Brain pericyte (primary cell): ENCODE measurements around the gene CNPY4.

Source experiments
- DNase-seq: peaks from one replicate; pipeline ENCODE4 v3.0.0-alpha.2; 2012; ENCODE audit warnings: low read depth, low spot score

Gene CNPY4

GRCh38 chr7:100119072-100119969 is at the start of gene CNPY4, which contains the start of gene TAF6:
TSS of gene CNPY4 (plus strand) at chr7:100119634. CDS start at chr7:100119745, 111 bp downstream.
TSS of gene TAF6 (minus strand) at chr7:100119358. CDS start at chr7:100114209, 5,149 bp downstream.
- peak; percentile 87 for DNase-seq

DNA sequence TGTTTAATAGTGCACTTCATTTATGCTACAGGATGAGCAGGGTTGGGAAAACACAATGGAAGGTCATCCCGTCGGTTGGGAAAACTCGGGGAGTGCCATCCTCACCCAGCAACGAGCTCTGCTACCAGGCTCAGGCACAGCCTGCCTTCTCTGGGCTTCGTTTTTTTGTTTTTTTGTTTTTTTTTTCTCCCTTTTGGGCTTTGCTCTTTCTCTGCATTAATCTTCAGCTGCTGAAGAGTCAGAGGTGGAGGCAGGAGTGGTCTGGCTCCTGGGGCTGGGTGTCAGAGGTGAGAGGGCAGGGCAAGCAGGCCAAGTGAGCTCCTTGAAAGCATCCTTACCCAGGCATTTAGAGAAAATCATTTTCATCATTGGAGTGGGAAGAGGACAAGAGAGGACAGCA is 49.4 kb upstream of the CNPY4 start:
- no peak for DNase-seq

GRCh38 chr7:100071018-100071723 is 48.3 kb upstream of the CNPY4 start:
- no peak for DNase-seq

GRCh38 chr7:100072462-100072861 is 47.0 kb upstream of the CNPY4 start:
- no peak for DNase-seq

- DNase-seq = no peak
Measured at GRCh38 chr7:100074841-100075240, 44.6 kb upstream of the CNPY4 start.

GRCh38 chr7:100075418-100075817 is 44.0 kb upstream of the CNPY4 start:
- DNase-seq = no peak

- no peak for DNase-seq
Measured at GRCh38 chr7:100077205-100077604, 42.2 kb upstream of the CNPY4 start.

DNA sequence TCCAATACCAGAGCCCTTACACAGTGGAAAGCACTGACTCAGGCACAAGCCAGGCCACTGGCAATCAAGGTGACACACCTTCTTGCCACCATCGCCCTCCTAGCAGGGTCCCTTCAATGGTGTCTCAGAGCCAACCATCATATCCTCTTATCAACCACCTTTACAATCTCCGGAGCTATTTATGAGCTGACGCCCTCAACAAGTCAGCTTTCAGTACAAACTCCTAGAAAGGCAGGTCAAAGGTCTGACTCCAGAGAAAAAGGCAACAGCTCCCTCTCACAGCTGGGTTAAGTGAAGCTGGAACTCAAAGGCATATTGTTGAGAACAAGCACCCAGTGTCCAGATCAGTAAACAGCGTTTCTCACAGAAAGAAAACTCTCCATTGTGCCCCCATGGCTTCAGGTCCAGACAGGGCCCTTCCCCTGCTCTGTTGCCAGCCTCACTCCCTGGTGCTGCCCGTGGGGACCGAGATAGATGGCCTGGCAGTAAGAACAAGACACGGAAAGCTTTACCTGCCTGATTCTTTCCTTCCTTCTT is 40.3 kb upstream of the CNPY4 start:
- DNase-seq = no peak

DNA sequence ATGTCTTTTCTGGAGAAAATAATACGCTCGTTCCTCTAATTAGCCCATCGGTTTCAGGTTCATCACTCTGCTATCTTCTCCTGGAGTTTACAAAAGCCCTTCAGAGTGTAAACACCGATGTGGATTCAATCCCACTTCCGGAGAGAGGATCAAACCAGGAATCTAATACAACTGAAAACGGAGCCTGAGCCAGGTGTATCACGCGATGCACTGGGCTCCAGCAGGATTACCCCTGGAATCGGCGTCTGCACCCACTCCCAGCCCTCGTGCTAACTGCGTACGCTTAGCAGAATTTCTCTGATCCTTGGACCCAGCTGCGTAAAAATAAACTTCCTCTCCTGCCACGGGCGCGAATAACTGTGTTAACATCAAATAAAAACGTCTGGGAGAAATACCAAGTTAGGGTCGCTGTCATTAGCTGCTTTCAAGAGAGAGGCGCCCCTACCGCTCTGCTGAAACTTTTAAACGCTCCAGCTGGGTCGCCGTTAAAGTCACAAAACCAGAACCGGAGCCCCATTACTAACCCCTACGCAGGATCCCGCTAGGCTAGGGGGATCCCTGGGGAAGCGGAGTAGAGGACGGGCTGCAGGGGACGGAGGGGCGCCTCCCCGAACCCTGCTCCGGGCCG is 38.4 kb upstream of the CNPY4 start:
- DNase-seq = no peak

GRCh38 chr7:100081535-100082102 is 37.8 kb upstream of the CNPY4 start, which contains the start of gene ZNF3:
TSS of gene ZNF3 (minus strand) at chr7:100081723. CDS start at chr7:100077357, 4,366 bp downstream.
- DNase-seq = peak; percentile 97

DNA sequence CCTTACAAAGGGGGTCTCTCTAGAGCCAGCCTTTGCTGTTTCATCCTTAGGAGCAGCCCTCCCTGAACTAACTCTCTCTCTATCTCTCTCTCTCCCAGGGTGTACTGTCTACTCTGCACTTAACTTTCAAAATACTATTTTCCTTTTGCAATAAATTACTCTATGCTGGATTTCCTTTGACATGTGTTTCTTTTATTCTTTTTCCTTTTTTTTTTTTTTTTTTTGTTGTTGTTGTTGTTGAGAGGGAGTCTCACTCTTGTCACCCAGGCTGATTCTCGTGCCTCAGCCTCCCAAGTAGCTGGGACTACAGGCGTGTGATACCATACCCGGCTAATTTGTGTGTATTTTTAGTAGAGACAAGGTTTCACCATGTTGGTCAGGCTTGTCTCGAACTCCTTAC is 36.5 kb upstream of the CNPY4 start:
- no peak for DNase-seq

GRCh38 chr7:100085515-100085914 is 33.9 kb upstream of the CNPY4 start:
- DNase-seq = no peak

DNA sequence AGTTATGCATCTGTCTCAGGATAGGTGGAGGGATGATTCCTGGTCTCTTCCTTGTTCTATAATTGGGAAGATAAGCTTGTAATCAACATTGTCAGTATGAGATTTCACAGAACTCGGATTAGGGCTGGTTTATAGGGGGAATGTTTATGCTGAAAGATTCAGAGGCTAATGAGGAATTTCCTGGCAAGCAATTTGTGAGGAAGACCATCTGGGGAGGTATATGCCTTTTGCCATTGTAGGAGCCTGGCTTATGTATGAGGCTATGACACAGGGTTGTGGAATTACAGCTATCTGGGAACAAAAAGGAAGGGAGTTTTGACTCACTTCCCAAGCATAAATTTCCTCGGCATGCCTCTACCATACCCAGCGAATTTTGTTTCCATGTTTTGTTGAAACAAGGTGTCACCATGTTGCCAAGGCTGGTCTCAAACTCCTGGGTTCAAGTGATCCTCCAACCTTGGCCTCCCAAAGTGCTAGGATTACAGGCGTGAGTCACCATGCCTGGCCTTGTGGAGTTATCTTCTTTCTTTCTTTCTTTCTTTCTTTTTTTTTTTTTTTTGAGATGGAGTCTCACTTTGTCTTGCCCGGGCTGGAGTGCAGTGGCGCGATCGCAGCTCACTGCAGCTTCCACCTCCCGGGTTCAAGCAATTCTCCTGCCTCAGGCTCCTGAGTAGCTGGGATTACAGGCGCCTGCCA is 32.2 kb upstream of the CNPY4 start:
- no peak for DNase-seq

DNA sequence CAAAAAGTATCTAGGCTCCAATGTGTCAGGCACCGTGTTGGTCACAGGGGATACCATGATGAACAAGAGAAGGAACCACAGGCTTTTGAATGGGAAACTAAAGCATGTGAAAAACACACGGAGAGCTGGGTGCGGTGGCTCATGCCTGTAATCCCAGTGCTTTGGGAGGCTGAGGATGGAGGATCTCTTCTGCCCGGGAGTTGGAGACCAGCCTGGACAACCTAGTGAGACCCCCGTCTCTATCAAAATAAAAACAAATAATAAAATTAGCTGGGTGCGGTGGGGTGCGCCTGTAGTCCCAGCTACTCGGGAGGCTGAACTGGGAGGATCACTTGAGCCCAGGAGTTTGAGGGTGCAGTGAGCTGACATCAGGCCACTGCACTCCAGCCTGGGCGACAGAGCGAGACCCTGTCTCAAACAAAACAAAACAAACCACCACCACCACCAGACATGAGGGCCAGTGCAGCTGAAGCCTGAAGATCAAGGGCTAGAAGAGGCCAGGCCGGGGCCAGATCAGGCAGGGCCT is 31.3 kb upstream of the CNPY4 start:
- no peak for DNase-seq

GRCh38 chr7:100088621-100089457 is 30.6 kb upstream of the CNPY4 start, which contains the start of gene COPS6:
TSS of gene COPS6 (plus strand) at chr7:100088969. CDS start at chr7:100088991, 22 bp downstream.
- no peak for DNase-seq

GRCh38 chr7:100089458-100090196 is 29.8 kb upstream of the CNPY4 start:
- no peak for DNase-seq

GRCh38 chr7:100090527-100091410 is 28.7 kb upstream of the CNPY4 start:
- no peak for DNase-seq
